ENCODE measurements around the gene CREM.

Gene CREM

GRCh38 chr10:35136263-35136815 is 9.7 kb downstream of the CREM start:
- DNase-seq = no peak

GRCh38 chr10:35140126-35140525 is 13.5 kb downstream of the CREM start:
- DNase-seq = no peak

- no peak for DNase-seq
These were observed 14.1 kb downstream of the CREM start for GRCh38 chr10:35140727-35141126.

GRCh38 chr10:35150308-35150707 is 23.7 kb downstream of the CREM start:
- DNase-seq = no peak

- DNase-seq = no peak
These were observed 26.3 kb downstream of the CREM start for GRCh38 chr10:35152992-35153391.

GRCh38 chr10:35153716-35154115 is 27.1 kb downstream of the CREM start:
- DNase-seq = no peak

GRCh38 chr10:35160743-35161142 is 34.1 kb downstream of the CREM start:
- DNase-seq = no peak

- DNase-seq = no peak
These were observed 35.3 kb downstream of the CREM start for GRCh38 chr10:35161906-35162305.

GRCh38 chr10:35165136-35165535 is 38.5 kb downstream of the CREM start:
- DNase-seq = no peak

GRCh38 chr10:35165811-35166210 is 39.2 kb downstream of the CREM start:
- no peak for DNase-seq

- DNase-seq = no peak
These were observed 40.0 kb downstream of the CREM start for GRCh38 chr10:35166607-35167006.

GRCh38 chr10:35167342-35167741 is 40.7 kb downstream of the CREM start:
- no peak for DNase-seq

- no peak for DNase-seq
These were observed 45.5 kb downstream of the CREM start for GRCh38 chr10:35172146-35172545.

GRCh38 chr10:35172574-35172973 is 45.9 kb downstream of the CREM start:
- no peak for DNase-seq

- no peak for DNase-seq
These were observed 51.7 kb downstream of the CREM start for GRCh38 chr10:35178331-35178730.

- no peak for DNase-seq
These were observed 56.2 kb downstream of the CREM start for GRCh38 chr10:35182631-35183510.

- DNase-seq = no peak
These were observed 58.0 kb downstream of the CREM start for GRCh38 chr10:35184527-35185171.

- no peak for DNase-seq
These were observed 58.8 kb downstream of the CREM start for GRCh38 chr10:35185260-35186034.

- no peak for DNase-seq
These were observed 62.3 kb downstream of the CREM start for GRCh38 chr10:35188954-35189353.

- no peak for DNase-seq
These were observed 64.9 kb downstream of the CREM start for GRCh38 chr10:35191523-35191922.

- no peak for DNase-seq
These were observed 66.1 kb downstream of the CREM start for GRCh38 chr10:35192645-35193249.

GRCh38 chr10:35194471-35194870 is 67.8 kb downstream of the CREM start:
- DNase-seq = no peak

GRCh38 chr10:35194906-35195305 is 68.3 kb downstream of the CREM start:
- DNase-seq = peak in 1 of 2 experiments; percentile 28

All from activated CD4-positive, alpha-beta T cell treated with anti-CD3 and anti-CD28 coated beads, Interleukin-2, amount 50 U/mL, for 48 hours (primary cell).